CD1c-positive myeloid dendritic cell (primary cell): ENCODE data around the gene NOP10.

Experiments
- DNase-seq: peaks from one replicate; pipeline ENCODE4 v3.0.0-alpha.2; 2016; ENCODE audit errors: extremely low spot score

The NOP10 gene

DNA sequence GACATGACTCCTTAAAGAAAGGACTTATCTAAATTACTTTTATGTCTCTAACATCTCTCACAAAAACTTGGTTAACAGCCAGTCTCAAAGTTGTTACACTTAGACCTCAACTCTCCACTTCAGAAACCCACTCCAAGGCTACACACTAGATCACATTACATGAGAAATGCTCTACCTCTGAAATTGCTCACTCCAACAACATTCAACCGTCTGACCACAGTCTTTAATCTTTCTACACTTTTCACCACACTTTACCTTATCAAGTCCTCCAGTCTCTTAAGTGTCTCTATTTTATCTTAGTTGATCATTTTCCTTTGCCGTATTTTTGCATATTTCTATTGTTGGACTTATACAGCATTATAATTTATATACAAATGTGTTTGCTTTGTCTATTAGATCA is 11.1 kb downstream of the NOP10 start:
- no peak for DNase-seq

DNA sequence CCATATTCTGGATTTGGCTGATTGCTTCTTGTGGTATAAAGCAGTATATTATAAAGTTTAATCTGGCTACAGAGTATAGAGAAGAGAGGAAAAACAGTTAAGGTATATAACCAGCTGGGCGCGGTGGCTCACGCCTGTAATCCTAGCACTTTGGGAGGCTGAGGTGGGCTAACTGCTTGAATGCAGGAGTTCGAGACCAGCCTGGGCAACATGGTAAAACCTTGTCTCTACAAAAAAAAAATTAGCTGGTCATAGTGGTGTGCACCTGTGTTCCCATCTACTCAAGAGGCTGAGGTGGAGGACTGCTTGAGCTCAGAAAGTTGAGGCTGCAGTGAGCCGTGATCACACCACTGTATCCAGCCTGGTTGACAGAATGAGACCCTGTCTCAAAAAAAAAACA is 12.7 kb downstream of the NOP10 start:
- no peak for DNase-seq

DNA sequence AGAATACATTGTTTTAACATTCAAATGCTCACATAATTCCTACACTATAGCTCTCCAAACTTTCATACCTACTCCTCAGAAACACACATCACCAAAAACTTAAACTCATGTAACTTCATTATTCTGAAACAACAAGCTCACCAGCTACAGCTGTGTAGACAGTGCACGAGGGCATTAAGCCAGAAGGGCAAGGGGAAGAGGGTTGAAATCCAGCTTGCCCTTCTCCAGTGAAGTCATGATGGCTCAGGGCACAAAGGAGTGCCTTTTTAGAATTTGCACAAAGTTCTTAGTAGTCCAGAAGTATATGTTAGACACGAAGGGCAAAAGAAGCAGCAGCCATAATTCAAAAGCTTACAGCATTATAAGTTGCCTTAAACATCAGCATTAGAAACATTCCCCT is 13.9 kb downstream of the NOP10 start:
- DNase-seq, result no peak

DNA sequence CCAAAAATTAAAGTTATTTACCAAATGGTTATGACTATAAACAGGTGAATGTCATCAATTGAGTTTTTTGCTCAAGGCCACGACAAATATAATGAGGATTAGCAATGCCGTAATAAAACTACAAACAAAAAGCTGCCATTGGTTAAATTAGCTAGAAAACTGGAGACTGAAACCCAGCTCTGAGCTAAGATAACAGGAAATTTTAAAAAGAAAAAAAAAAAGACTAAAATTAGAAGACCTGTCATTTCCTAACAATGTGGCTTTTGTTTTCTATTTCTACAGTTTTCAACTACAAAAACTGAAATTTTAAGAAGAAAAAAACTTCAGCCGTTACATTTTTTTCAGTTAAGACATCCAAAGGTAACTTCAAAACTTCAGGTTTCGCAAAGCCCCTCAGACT is 15.0 kb downstream of the NOP10 start:
- DNase-seq, result no peak

DNA sequence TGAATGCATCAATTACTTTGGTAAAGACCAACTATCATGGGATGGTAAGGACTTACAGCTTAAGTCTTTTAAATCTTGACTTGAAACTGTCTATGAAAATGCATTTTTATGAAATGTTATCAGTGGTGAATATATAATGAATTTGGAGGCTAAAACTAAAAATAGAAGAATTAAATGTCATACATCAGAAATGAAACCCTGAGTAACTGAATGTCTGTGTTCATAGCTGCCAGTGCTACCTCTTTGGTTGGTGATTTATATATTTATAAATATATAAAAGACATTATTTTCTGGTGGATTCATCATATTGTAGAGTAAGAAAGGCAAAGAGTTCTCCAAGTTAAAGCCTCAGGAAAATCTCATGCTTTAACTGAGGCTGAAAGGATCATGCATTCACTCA is 17.6 kb downstream of the NOP10 start:
- DNase-seq, result no peak

DNA sequence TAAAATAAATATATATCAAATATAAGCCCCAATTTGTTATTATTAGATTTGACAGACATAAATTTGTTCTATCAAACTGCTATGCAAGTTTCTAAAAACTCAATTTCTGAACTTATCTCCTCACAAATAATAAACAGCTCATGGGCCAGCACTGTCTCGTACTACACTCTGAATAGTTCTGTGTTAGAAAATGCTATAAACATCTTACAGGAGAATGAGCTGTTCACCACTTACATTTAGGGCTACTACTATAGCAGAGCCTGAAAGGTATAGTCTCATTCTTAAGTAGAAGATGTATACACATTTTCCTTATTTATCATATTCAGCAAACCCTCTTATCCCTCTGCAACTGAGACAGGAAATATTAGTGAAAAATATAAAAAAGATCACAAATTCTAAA is 18.0 kb downstream of the NOP10 start:
- no peak for DNase-seq

DNA sequence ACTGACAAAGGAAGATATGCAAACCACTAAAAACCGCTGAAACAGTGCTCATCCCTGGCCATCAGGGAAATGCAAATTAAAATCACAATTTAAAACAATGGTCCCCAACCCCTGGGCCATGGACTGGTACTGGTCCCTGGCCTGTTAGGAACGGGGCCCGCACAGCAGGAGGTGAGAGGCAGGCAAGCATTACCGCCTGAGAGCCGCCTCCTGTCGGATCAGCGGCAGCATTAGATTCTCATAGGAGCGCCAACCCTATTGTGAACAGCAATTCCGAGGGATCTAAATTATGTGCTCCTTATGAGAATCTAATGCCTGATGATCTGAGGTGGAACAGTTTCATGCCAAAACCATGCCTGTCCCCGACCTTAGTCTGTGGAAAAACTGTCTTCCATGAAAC is 19.7 kb downstream of the NOP10 start:
- no peak for DNase-seq

DNA sequence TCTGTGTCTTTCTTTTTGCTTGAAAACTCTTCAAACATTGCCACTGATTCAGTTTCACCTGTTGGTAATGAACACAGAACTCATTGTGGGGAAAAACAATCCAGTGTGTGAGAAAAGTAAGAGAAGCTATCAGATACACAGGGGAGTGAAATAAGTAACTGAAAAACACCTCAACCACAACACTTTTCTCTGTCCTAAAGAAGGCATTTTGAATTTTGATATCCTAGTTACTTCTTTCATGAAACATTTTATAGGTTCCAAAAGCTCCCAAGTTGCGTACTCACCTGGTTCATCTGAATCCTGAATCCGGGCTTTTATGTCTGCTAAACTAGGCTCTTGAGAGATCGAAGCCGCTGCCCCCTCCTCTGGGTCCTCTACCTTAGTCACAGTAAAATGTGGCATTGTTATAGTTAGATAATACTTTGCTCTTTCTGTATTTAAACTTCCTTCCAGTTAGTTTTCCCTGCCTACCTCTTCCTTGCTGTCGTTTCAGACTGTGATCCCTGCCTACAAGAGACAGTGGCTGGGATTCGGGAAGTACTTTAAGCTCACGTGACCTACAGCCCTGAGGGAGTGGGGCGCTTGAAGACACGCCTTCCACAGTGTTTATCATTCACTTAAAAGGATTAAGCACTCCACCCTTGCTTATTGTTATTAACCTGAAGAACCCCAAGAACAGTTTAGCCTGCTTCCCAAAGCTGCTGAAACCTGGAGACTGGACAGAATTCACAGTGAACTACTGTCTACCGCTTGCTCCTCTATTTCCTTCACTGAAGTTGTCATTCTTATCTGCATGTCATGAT is 24.5 kb downstream of the NOP10 start:
- peak; percentile 76 for DNase-seq

DNA sequence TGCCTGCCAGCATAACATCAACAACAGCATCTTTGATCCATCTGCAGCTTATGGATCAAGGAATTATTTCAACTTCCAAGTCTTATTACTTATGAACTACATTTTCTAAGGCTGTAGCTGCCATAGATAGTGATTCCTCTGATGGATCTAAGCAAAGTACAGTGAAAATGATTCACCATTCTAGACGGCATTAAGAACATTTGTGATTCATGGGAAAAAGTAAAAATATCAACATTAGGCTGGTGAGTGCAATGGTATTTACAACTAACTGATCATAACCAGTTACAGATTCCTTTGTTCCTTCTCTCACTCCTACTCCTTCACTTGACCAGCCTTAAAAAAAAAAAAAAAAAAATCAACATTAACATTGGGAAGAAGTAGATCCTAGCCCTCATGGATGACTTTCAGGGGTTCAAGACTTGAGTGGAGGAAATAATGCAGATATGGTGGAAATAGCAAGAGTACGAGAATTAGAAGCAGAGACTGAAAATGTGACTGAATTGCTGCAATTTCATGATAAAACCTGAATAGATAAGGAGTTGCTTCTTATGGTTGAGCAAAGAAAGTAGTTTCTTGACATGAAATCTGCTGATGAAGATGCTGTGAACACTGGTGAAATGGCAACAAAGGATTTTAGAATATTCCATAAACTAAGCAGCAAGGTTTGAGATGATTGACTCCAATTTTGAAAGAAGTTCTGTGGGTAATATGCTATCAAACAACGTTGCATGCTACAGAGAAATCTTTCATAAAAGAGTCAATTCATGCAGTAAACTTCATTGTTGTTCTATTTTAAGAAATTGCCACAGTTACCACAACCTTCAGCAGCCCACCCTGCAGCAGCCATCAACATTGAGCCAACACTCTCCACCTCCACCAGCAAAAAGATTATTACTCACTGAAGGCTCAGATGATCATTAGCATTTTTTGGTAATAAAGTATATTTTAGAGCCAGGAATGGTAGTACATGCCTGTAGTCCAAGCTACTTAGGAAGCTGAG is 28.1 kb downstream of the NOP10 start:
- no peak for DNase-seq

DNA sequence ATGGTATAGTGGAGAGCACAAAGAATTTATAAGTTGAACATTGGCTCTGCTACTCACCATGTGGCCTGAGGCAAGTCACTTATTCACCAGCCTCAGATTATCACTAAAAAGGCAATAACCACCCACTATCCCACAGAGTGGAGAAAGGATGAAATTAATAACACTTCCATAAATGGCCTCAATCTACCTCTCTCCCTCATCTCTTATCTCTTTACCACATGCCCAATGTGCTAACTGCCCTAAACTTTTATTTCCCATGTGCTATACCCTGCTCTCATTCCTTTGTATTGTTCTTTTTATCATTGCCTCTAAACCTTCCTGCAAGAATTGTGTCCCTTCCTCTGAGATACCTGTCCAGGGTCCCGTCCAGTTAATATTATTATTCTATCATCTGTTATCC is 31.4 kb downstream of the NOP10 start:
- DNase-seq, result no peak

DNA sequence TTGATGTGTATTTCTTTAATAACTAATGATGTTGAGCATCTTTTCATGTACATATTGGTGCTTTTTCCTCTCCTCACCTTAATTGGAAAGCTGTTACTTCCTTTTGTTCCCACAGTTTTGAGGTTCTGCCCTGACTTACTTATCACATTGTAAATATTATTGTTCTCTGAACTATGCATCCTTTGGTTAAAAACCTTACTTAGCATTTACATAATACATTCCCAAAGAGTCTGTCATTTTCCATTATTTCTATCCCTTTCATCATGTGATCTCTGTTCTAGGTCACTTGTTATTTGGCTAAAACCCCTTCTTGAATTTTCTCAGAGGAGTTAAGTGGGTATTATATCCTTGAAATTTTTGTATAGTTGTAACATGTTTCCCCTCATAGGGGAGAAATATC is 38.3 kb downstream of the NOP10 start:
- no peak for DNase-seq

DNA sequence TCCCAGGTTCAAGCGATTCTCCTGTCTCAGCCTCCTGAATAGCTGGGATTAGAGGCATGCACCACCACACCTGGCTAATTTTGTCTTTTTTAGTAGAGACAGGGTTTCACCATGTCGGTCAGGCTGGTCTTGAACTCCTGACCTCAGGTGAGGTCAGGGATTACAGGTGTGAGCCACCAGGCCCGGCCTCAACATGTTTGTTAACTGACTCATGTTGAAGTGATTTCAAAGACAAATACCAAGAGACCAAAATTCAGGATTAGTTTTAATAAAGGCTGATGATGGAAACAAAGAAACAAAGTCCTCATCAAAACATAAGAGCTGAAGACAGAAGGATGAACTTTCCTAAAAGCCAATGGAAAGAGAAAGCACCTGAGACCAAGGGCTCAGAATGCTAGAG is 41.9 kb downstream of the NOP10 start:
- DNase-seq, result no peak

DNA sequence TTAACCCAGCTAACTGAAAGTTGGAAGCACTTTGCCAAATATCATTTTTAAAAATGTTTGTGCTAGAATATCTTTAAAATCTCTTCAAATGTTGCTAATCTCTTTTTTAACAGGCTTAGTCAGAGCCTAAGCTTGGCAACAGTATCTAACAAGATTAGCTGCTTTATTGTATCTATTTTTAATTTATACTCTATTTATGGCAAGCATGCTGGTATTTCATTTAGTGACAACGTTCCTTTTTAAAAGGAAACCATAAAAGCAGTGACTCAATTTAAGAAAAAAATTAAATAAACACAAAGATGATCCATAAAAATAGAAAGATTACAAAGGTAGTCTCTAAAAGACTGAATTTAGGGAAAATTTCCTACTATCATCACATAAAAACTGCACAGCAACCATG is 45.9 kb downstream of the NOP10 start:
- no peak for DNase-seq

DNA sequence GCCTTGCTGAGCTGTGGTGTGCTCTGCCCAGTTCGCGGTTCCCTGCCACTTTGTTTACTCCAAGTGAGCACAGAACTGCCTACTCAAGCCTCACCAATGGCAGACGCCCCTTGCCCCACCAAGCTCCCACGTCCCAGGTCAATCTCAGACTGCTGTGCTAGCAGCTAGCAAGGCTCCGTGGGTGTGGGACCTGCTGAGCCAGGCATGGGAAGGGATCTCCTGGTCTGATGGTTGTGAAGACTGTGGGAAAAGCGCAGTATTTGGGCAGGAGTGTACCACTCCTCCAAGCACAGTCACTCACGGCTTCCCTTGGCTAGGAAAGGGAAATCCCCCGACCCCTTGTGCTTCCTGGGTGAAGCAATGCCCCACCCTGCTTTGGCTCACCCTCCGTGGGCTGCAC is 50.3 kb downstream of the NOP10 start:
- DNase-seq, result no peak
